Esophagus muscularis mucosa (tissue), 4 donors: ENCODE measurements around the gene APELA. TPM values are rescaled to one million over a fixed set of nuclear protein-coding genes. Genes with fewer than 3 reads are reported as not detected.

Experiments used
- DNase-seq: peaks from one replicate; pipeline ENCODE4 v3.0.0-alpha.2; 2017; ENCODE audit errors: extremely low spot score
- H3K27ac ChIP-seq, 4 donors: fragments of 200-600 bp; sonication (generic); replicated peaks in 1 of 4; 1 replicate in 3 of 4; 2 replicates in 1 of 4; pipeline ENCODE4 v1.5.1; 2016 to 2019; ENCODE audit warnings: mild to moderate bottlenecking in 1 of 4
- H3K27me3 ChIP-seq, 4 donors: fragments of 200-600 bp; sonication (generic); one replicate each; pipeline versions ENCODE4 v1.5.1 to v1.6.0; 2016 to 2019
- H3K36me3 ChIP-seq, 4 donors: fragments of 200-600 bp; sonication (generic); one replicate each; pipeline ENCODE4 v1.5.1; 2016 to 2019
- H3K4me1 ChIP-seq, 4 donors: fragments of 200-600 bp; sonication (generic); one replicate each; pipeline ENCODE4 v1.5.1; 2016 to 2019
- H3K4me3 ChIP-seq, 4 donors: fragments of 200-600 bp; sonication (generic); 1 replicate in 2 of 4; 2 replicates in 2 of 4; pipeline ENCODE4 v1.5.1; 2016 to 2019; ENCODE audit warnings: mild to moderate bottlenecking in 4 of 4, moderate library complexity in 1 of 4
- H3K9me3 ChIP-seq, 4 donors: fragments of 200-600 bp; sonication (generic); 1 replicate in 3 of 4; 2 replicates in 1 of 4; pipeline ENCODE4 v1.5.1; 2016 to 2019
- CTCF ChIP-seq, 3 experiments: fragments of 200-600 bp in 2 of 3; fragments of 450-650 bp in 1 of 3; sonication (generic) in 2 of 3; IDR thresholded peaks; one replicate each; pipeline ENCODE4 v1.5.1; 2017 to 2019; ENCODE audit warnings: antibody characterized with exemption in 3 of 3, mild to moderate bottlenecking in 2 of 3, moderate library complexity in 1 of 3
- EP300 ChIP-seq: sonication (generic); formaldehyde crosslinking; IDR thresholded peaks from one replicate; pipeline ENCODE4 v1.6.1; 2017; ENCODE audit warnings: antibody characterized with exemption
- POLR2A ChIP-seq: fragments of 450-650 bp; IDR thresholded peaks from one replicate; pipeline ENCODE4 v1.6.1; 2017; ENCODE audit warnings: antibody characterized with exemption, moderate library complexity, mild to moderate bottlenecking, low read depth
- POLR2AphosphoS5 ChIP-seq, 2 donors: sonication (generic); formaldehyde crosslinking; IDR thresholded peaks; one replicate each; pipeline ENCODE4 v1.6.1; 2017; ENCODE audit warnings: antibody characterized with exemption in 2 of 2
- whole genome bisulfite sequencing: methylation state at CpG from one replicate; pipeline ENCODE4 v1.1.5; 2018; 5-methylcytosine and 5-hydroxymethylcytosine counted together
- intact Hi-C: fragments of 100-400 bp; cut with DNase I; formaldehyde crosslinking; loops from one replicate; pipeline ENCODE4 v1.15.1; 2023
- total RNA-seq, 4 donors: library from RNA; depleted of rRNA; stranded (reverse); fragments of >200 nt; gene quantifications; one replicate each; pipeline versions ENCODE4 v1.1.0 to v1.2.1, GENCODE V29; 2016

The APELA gene
- not detected for total RNA-seq

- 24% methylated on average over 7 of the region's 7 CpGs for WGBS
- intact Hi-C loops: no loop called here
- no peak within 1 kb of the TSS for H3K27ac ChIP-seq
- H3K4me1 ChIP-seq: no peaks in the 10 kb centered on the region
- H3K27me3 ChIP-seq: no peaks in the 10 kb centered on the region
- DNase-seq: no peak
- H3K4me3 ChIP-seq: no peak within 1 kb of the TSS
- H3K9me3 ChIP-seq: no peaks in the 10 kb centered on the region
- no peaks in the 10 kb centered on the region for H3K36me3 ChIP-seq
- TF ChIP-seq POLR2AphosphoS5 (IDR thresholded peaks at IDR 0.05) (no peak), POLR2A (no peak), CTCF (IDR thresholded peaks at IDR 0.05) (no peak), EP300 (no peak)
Measured at GRCh38 chr4:164876700-164877324, at the start of gene APELA. Gene APELA, plus strand, starts transcription at chr4:164877178. Its CDS starts 154 bp downstream, at chr4:164877332.

- no peak for TF ChIP-seq CTCF (IDR thresholded peaks at IDR 0.05)
- no peak for TF ChIP-seq POLR2A
- TF ChIP-seq POLR2AphosphoS5 (IDR thresholded peaks at IDR 0.05): no peak
- no peak for TF ChIP-seq EP300
- DNase-seq: no peak
- intact Hi-C loops: no loop called here
- 75% methylated on average over 3 of the region's 3 CpGs for WGBS
- H3K27ac ChIP-seq: no peak overlapping the region
- no peaks in the 10 kb centered on the region for H3K36me3 ChIP-seq
- no peak overlapping the region for H3K4me3 ChIP-seq
- no peaks in the 10 kb centered on the region for H3K27me3 ChIP-seq
- H3K9me3 ChIP-seq: no peaks in the 10 kb centered on the region
- no peaks in the 10 kb centered on the region for H3K4me1 ChIP-seq
Measured at GRCh38 chr4:164828955-164829354, 48.0 kb upstream of the APELA start.

GRCh38 chr4:164846566-164846965, 30.4 kb upstream of the APELA start:
- Histone ChIP-seq H3K27me3 (no peaks in the 10 kb centered on the region), H3K9me3 (no peaks in the 10 kb centered on the region), H3K4me1 (no peaks in the 10 kb centered on the region), H3K36me3 (no peaks in the 10 kb centered on the region), H3K4me3 (no peak overlapping the region), H3K27ac (no peak overlapping the region)
- 30% methylated on average over 4 of the region's 4 CpGs for WGBS
- DNase-seq: no peak
- TF ChIP-seq EP300 (no peak), POLR2A (no peak), CTCF (IDR thresholded peaks at IDR 0.05) (no peak), POLR2AphosphoS5 (IDR thresholded peaks at IDR 0.05) (no peak)
- intact Hi-C loops: no loop called here

- TF ChIP-seq EP300: no peak
- TF ChIP-seq POLR2A: no peak
- TF ChIP-seq POLR2AphosphoS5 (IDR thresholded peaks at IDR 0.05): no peak
- no peak for TF ChIP-seq CTCF (IDR thresholded peaks at IDR 0.05)
- H3K27ac ChIP-seq: no peak overlapping the region
- H3K4me3 ChIP-seq: no peak overlapping the region
- H3K36me3 ChIP-seq: no peaks in the 10 kb centered on the region
- H3K27me3 ChIP-seq: no peaks in the 10 kb centered on the region
- WGBS: 49% methylated on average over 3 of the region's 3 CpGs
- no peaks in the 10 kb centered on the region for H3K4me1 ChIP-seq
- no peak for DNase-seq
- H3K9me3 ChIP-seq: no peaks in the 10 kb centered on the region
- intact Hi-C loops: no loop called here
Measured at GRCh38 chr4:164847016-164847415, 30.0 kb upstream of the APELA start.

GRCh38 chr4:164847967-164848649, 28.9 kb upstream of the APELA start:
- Histone ChIP-seq H3K9me3 (no peaks in the 10 kb centered on the region), H3K4me3 (no peak overlapping the region), H3K27me3 (no peaks in the 10 kb centered on the region), H3K27ac (no peak overlapping the region), H3K36me3 (no peaks in the 10 kb centered on the region), H3K4me1 (no peaks in the 10 kb centered on the region)
- intact Hi-C loops: no loop called here
- 65% methylated on average over 2 of the region's 2 CpGs for WGBS
- no peak for DNase-seq
- TF ChIP-seq EP300 (no peak), POLR2AphosphoS5 (IDR thresholded peaks at IDR 0.05) (no peak), CTCF (IDR thresholded peaks at IDR 0.05) (no peak), POLR2A (no peak)
